HFFc6 (cell line): ENCODE results near the gene NOB1. TPM values are rescaled to one million over a fixed set of nuclear protein-coding genes. Genes with fewer than 3 reads are reported as not detected.

ENCODE experiments used
- DNase-seq: peaks from one replicate; pipeline ENCODE4 v3.0.0-alpha.2; 2018
- H3K27ac Mint-ChIP-seq: 2 replicates; pipeline ENCODE4 v1.8.0; 2020; ENCODE audit warnings: mild to moderate bottlenecking, mixed read lengths
- H3K27me3 Mint-ChIP-seq: 2 replicates; pipeline ENCODE4 v1.8.0; 2021; ENCODE audit warnings: mild to moderate bottlenecking, moderate library complexity, mixed read lengths; ENCODE audit not compliant: insufficient read depth
- H3K36me3 Mint-ChIP-seq: 2 replicates; pipeline ENCODE4 v1.8.0; 2021; ENCODE audit warnings: low read depth, mixed read lengths
- H3K4me1 Mint-ChIP-seq: 2 replicates; pipeline ENCODE4 v1.8.0; 2020; ENCODE audit warnings: low read depth, mixed read lengths
- H3K4me3 Mint-ChIP-seq: 2 replicates; pipeline ENCODE4 v1.8.0; 2020; ENCODE audit warnings: mild to moderate bottlenecking, moderate library complexity, mixed read lengths
- H3K9me3 Mint-ChIP-seq: 2 replicates; pipeline ENCODE4 v1.8.0; 2020; ENCODE audit warnings: mild to moderate bottlenecking, mixed read lengths
- total RNA-seq, 6 experiments: library from RNA; stranded (reverse); fragmentation: NEBNext Ultra II Directional; extraction: Animal tissue kit (Norgen Biotek cat#: 25700); gene quantifications; 2 replicates in 1 of 6; 3 replicates in 5 of 6; pipeline ENCODE4 v1.2.3, GENCODE V29; 2021
- TF ChIP-seq, protein P1 (sequence below): fragments of 200-600 bp; sonication (generic); IDR thresholded peaks from 2 replicates; pipeline ENCODE4 v1.5.0; 2021; ENCODE audit warnings: antibody characterized with exemption, mild to moderate bottlenecking

Gene NOB1
- total RNA-seq, 6 experiments from 2014 or later, result 52.3 to 59.3 (median 55.2) TPM

- peaks cover 39% of the 10 kb centered on the region for H3K4me1 Mint-ChIP-seq
- H3K27ac Mint-ChIP-seq, result peak overlapping the region; percentile 46
- no peak overlapping the region for H3K4me3 Mint-ChIP-seq
- no peak for DNase-seq
- TF ChIP-seq, protein P1, sequence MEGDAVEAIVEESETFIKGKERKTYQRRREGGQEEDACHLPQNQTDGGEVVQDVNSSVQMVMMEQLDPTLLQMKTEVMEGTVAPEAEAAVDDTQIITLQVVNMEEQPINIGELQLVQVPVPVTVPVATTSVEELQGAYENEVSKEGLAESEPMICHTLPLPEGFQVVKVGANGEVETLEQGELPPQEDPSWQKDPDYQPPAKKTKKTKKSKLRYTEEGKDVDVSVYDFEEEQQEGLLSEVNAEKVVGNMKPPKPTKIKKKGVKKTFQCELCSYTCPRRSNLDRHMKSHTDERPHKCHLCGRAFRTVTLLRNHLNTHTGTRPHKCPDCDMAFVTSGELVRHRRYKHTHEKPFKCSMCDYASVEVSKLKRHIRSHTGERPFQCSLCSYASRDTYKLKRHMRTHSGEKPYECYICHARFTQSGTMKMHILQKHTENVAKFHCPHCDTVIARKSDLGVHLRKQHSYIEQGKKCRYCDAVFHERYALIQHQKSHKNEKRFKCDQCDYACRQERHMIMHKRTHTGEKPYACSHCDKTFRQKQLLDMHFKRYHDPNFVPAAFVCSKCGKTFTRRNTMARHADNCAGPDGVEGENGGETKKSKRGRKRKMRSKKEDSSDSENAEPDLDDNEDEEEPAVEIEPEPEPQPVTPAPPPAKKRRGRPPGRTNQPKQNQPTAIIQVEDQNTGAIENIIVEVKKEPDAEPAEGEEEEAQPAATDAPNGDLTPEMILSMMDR, result no peak
- H3K9me3 Mint-ChIP-seq, result no peaks in the 10 kb centered on the region
- H3K27me3 Mint-ChIP-seq, result peaks cover 67% of the 10 kb centered on the region
- peaks cover 69% of the 10 kb centered on the region for H3K36me3 Mint-ChIP-seq
Observed at GRCh38 chr16:69712277-69712676, 42.4 kb downstream of the NOB1 start.

DNA sequence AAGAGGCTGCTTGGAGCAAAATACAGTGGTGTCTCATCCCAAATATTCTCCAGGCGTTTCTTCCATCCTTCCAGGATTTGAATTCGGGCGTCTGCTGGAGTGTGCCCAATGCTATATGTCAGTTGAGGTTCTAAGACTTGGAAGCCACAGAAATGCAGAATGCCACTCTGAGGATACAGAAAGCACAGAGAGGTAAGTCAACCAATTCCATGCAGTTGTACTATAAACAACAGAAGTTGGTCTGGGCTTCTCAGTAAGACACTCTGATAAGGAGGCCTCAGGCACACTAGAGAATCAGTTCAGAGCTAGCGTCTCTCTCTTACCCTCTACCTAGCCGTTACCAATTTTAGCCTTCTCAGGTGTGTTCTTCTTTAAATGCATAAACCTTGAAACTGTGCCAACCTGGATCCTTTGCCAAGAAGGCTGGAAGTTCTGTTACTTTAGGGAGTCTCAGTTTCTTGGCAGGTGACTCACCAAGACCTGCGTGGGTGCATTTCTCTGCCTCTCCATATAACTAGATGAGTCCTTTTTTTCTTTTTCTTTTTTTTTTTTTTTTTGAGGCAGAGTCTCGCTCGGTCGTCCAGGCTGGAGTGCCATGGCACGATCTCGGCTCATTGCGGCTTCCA lies 43.5 kb downstream of the NOB1 start:
- Mint-ChIP-seq H3K27me3 (peaks cover 63% of the 10 kb centered on the region), H3K36me3 (peaks cover 70% of the 10 kb centered on the region), H3K4me1 (peaks cover 39% of the 10 kb centered on the region), H3K9me3 (no peaks in the 10 kb centered on the region), H3K27ac (peak overlapping the region; percentile 46), H3K4me3 (peak overlapping the region; percentile 41)
- TF ChIP-seq, protein P1, result no peak
- peak; percentile 55 for DNase-seq

- Mint-ChIP-seq H3K9me3 (no peaks in the 10 kb centered on the region), H3K36me3 (peaks cover 62% of the 10 kb centered on the region), H3K4me3 (peak overlapping the region; percentile 5; the same call in 1 of the 2 replicates), H3K27ac (peak overlapping the region; percentile 65), H3K4me1 (peaks cover 39% of the 10 kb centered on the region), H3K27me3 (peaks cover 58% of the 10 kb centered on the region)
- peak; percentile 64 for DNase-seq
- TF ChIP-seq, protein P1, result peak; percentile 89
Observed at GRCh38 chr16:69709456-69710084, 45.2 kb downstream of the NOB1 start.

DNA sequence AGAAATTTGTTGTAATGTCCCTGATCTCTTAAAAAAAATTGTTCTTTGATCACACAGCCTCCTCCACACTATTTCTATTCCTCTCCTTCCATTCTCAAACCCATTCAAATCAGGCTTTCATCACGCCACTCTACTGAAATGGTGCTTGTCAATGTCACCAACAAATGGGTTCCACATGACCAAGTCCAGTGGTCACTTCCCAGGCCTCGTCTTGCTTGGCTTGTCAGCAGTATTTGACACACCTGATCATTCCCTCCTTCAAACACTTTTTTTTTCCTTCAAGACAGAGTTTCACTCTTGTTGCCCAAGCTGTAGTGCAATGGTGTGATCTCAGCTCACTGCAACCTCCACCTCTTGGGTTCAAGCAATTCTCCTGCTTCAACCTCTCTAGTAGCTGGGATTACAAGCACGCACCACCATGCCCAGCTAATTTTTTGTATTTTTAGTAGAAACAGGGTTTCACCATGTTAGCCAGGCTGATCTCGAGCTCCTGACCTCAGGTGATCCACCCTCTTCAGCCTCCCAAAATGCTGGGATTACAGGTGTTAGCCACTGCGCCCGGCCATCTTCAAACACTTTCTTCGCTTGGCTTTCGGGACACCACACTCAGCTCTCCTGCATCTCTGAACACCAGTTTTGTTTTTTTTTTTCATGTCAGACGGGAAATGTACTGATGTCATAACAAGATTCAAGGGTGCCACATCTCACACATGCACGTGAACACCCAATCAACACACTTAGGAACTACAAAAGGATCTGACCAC lies 46.6 kb downstream of the NOB1 start:
- TF ChIP-seq, protein P1, result no peak
- peak overlapping the region; percentile 49 for H3K27ac Mint-ChIP-seq
- H3K36me3 Mint-ChIP-seq, result peaks cover 66% of the 10 kb centered on the region
- peaks cover 48% of the 10 kb centered on the region for H3K4me1 Mint-ChIP-seq
- peaks cover 48% of the 10 kb centered on the region for H3K27me3 Mint-ChIP-seq
- H3K9me3 Mint-ChIP-seq, result no peaks in the 10 kb centered on the region
- H3K4me3 Mint-ChIP-seq, result peak overlapping the region; percentile 42
- no peak for DNase-seq

DNA sequence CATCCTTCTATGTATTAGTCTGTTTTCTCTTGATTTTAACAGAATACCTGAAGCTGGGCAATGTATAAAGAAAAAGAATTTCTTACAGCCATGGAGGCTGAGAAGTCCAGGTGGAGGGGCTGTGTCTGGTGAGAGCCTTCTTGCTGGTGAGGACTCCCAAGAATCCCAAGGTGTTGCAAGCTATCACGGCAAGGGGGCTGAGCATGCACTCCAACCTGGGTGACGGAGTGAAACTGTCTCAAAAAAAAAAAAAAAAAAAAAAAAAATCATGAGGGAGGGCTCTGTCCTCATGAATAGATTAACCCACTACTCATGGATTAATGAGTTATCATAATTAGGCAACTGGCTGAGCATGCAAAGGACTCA lies 47.8 kb downstream of the NOB1 start:
- DNase-seq, result no peak
- no peak overlapping the region; the same call in 1 of the 2 replicates for H3K4me3 Mint-ChIP-seq
- TF ChIP-seq, protein P1, result no peak
- H3K27ac Mint-ChIP-seq, result peak overlapping the region; percentile 52
- peaks cover 55% of the 10 kb centered on the region for H3K36me3 Mint-ChIP-seq
- no peaks in the 10 kb centered on the region for H3K9me3 Mint-ChIP-seq
- H3K27me3 Mint-ChIP-seq, result peaks cover 40% of the 10 kb centered on the region
- peaks cover 42% of the 10 kb centered on the region for H3K4me1 Mint-ChIP-seq
